Midbrain (tissue), 1 donor: ENCODE measurements around the gene PTN.
A peak's percentile ranks its signal among the peaks of the same experiment; 100 is the strongest.

Experiments used
- DNase-seq: peaks from one replicate; lab custom pipeline; 2025; lab: John Stamatoyannopoulos, UW

Gene PTN

GRCh38 chr7:137343281-137343841 lies at the start of gene PTN:
TSS of gene PTN (minus strand) at chr7:137343733. CDS start at chr7:137254973, 88,760 bp downstream.
- peak; percentile 70 for DNase-seq

- no peak for DNase-seq
Measured at GRCh38 chr7:137390076-137390475, 46.5 kb upstream of the PTN start.

- DNase-seq = no peak
Measured at GRCh38 chr7:137388916-137389315, 45.4 kb upstream of the PTN start.

- no peak for DNase-seq
Measured at GRCh38 chr7:137386966-137387365, 43.4 kb upstream of the PTN start.

- no peak for DNase-seq
Measured at GRCh38 chr7:137381045-137381444, 37.5 kb upstream of the PTN start.

- no peak for DNase-seq
Measured at GRCh38 chr7:137373507-137373906, 30.0 kb upstream of the PTN start.

- DNase-seq = no peak
Measured at GRCh38 chr7:137371616-137372015, 28.1 kb upstream of the PTN start.

- no peak for DNase-seq
Measured at GRCh38 chr7:137366995-137367394, 23.5 kb upstream of the PTN start.

GRCh38 chr7:137363683-137364082 lies 20.1 kb upstream of the PTN start:
- DNase-seq = no peak

- no peak for DNase-seq
Measured at GRCh38 chr7:137360087-137360679, 16.6 kb upstream of the PTN start.

GRCh38 chr7:137354961-137355360 lies 11.4 kb upstream of the PTN start:
- DNase-seq = no peak

GRCh38 chr7:137354396-137354795 lies 10.9 kb upstream of the PTN start:
- DNase-seq = no peak

- DNase-seq = no peak
Measured at GRCh38 chr7:137351941-137352340, 8.4 kb upstream of the PTN start.

GRCh38 chr7:137345799-137346449 lies 2.4 kb upstream of the PTN start:
- DNase-seq = no peak

GRCh38 chr7:137342828-137343261 lies 688 bp downstream of the PTN start:
- DNase-seq = peak; percentile 51

- peak; percentile 38 for DNase-seq
Measured at GRCh38 chr7:137342265-137342664, 1.3 kb downstream of the PTN start.

- no peak for DNase-seq
Measured at GRCh38 chr7:137337902-137338301, 5.6 kb downstream of the PTN start.

- no peak for DNase-seq
Measured at GRCh38 chr7:137335814-137336213, 7.7 kb downstream of the PTN start.

- no peak for DNase-seq
Measured at GRCh38 chr7:137331378-137331777, 12.2 kb downstream of the PTN start.

GRCh38 chr7:137329411-137329810 lies 14.1 kb downstream of the PTN start:
- DNase-seq = no peak

GRCh38 chr7:137328373-137329120 lies 15.0 kb downstream of the PTN start:
- DNase-seq = peak; percentile 43

- no peak for DNase-seq
Measured at GRCh38 chr7:137325927-137326326, 17.6 kb downstream of the PTN start.
